Activated CD4-positive, alpha-beta T cell treated with anti-CD3 and anti-CD28 coated beads, Interleukin-2, Interleukin-6, amounts not matched to agents 100 ng/mL and 50 ng/mL, durations not matched to agents 16 hours and 8 hours (primary cell): ENCODE results near the gene SCGB1C1.

Experiments
- DNase-seq: peaks from one replicate; pipeline ENCODE4 v3.0.0-alpha.2; 2020

SCGB1C1 gene

DNA sequence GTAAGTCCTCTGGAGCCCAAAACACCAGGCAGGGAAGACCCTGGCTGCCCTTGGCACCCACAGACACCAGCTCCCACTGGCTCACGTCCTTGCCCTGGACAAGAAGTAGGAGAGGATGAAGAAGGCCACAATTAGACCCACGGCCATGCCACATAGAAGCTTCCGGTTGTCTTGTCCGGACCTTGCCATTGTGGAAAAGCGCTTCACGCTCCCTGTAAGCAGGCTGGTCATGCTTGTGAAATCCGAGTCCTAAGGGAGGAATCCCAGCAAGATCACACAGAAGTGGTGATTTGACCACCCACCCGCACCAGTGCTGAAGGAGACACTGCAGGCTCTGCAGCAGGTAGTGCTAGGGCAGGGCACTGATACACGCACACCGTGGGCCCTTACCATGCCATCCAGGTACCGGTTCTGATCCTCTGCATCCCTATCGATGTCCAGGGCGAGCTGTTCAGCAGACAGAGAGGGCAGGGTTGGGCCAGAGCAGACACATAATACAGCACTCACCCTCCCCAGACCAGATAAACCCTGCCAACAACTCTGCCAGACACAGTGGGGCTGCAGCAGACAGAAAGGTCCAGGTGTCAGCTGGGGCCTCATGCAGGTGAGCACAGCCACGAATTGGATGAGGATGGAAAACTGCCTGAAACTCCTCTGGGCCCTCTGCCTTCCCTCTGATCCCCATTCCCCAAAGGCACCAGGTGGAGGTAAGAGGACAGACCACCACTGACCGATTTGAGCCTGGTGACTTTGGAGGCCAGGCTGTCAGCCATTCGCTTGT lies 12.5 kb downstream of the SCGB1C1 start:
- DNase-seq, result no peak

DNA sequence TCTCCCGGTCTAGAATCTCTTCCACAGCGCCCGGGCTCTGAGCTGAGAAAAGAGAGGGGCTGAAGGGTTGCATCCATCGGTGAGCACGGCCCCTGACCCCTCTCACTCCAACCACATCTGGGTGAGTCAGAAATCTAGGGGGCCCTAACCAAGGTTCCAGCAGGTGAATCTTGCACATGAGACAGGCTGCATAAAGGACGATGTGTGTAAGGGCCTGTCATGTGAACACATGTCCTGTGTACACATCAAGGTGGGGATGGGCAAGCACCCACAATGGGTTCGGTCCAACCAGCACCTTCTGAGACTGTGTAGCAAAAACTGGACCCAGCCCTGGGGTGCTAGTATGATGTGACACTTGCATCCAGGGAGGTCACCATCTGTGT lies 13.1 kb downstream of the SCGB1C1 start:
- DNase-seq, result no peak

- peak; percentile 37 for DNase-seq
These were observed 13.8 kb downstream of the SCGB1C1 start for GRCh38 chr11:206526-207207.

- peak; percentile 99 for DNase-seq
These were observed 14.5 kb downstream of the SCGB1C1 start, which contains the start of the genes BET1L and RIC8A for GRCh38 chr11:207208-207862. TSS of gene BET1L (minus strand) at chr11:207399. CDS start at chr11:207321, 78 bp downstream. TSS of gene RIC8A (plus strand) at chr11:207708. CDS start at chr11:208855, 1,147 bp downstream.

- no peak for DNase-seq
These were observed 14.9 kb downstream of the SCGB1C1 start for GRCh38 chr11:207863-208180.

GRCh38 chr11:208181-208916 lies 15.5 kb downstream of the SCGB1C1 start:
- DNase-seq, result peak; percentile 88

- no peak for DNase-seq
These were observed 16.0 kb downstream of the SCGB1C1 start for GRCh38 chr11:208917-209260.

GRCh38 chr11:209275-210121 lies 16.6 kb downstream of the SCGB1C1 start:
- DNase-seq, result no peak

DNA sequence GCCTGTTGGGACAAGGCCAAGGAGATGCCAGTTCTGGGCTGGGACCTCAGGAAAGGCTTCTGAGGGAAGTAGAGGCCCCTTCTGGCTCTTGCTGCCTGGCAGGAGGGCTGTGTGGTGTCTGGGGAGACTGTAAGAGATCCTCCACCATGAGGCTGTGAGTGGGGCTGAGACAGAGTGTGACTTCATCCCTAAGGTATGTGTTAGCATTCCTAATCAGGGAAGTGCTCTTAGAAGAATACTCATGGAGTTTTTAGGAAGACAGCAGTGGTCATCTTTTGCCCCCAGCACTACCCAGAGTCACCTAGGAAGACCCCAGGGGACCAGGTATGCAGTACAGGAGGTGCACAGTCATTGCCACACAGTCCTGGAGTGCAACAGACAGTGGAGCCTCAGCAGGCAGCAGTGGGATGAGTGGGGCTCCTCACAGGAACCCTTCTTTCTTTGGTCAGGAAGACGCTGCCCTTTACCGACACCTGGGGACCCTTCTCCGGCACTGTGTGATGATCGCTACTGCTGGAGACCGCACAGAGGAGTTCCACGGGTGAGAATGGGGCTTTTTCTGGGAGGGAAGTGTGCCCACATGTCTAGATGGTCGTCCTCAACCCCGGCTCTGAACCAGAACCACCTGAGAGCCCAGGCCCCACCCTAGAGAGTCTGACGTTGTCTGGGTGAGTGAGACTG lies 17.4 kb downstream of the SCGB1C1 start:
- DNase-seq, result no peak

GRCh38 chr11:210803-211180 lies 17.9 kb downstream of the SCGB1C1 start:
- DNase-seq, result no peak

- DNase-seq, result no peak
These were observed 18.4 kb downstream of the SCGB1C1 start for GRCh38 chr11:211295-211694.

DNA sequence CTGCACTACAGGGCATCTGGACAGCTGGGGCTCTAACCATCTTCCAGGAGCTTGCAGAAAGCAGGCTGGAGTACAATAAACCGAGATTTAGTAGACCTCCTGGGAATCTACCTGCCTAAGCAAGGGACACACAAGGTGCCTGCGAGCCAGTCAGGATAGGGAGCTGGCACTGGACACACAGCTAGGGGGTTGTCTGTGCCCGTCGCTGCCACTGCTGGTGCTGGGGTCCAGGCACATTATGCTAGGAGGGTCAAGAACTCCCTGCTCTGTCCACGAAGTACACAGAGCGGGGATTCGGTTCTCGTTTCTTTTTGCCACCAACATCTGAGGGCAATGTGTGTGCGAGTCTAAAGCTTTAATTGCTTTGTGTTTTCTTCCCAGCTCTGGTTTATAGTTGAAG lies 18.9 kb downstream of the SCGB1C1 start:
- DNase-seq, result no peak

- DNase-seq, result no peak
These were observed 19.5 kb downstream of the SCGB1C1 start for GRCh38 chr11:212150-213100.

DNA sequence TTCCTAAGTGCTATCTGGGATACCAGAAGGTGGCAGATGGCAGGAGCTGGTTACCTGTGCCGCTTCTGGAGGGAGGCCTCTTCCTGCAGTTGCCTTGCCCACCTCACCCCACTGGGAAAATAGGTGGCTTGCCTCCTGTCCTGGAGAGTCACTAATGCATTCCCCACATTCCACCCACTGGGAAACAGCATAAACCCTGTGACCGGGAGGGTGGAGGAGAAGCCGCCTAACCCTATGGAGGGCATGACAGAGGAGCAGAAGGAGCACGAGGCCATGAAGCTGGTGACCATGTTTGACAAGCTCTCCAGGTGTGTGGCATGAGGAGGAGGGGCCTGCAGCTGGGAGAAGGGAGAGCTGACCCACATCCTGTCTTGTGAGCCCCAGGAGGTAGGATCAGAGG lies 20.2 kb downstream of the SCGB1C1 start:
- no peak for DNase-seq

GRCh38 chr11:214083-214482 lies 21.2 kb downstream of the SCGB1C1 start:
- no peak for DNase-seq

DNA sequence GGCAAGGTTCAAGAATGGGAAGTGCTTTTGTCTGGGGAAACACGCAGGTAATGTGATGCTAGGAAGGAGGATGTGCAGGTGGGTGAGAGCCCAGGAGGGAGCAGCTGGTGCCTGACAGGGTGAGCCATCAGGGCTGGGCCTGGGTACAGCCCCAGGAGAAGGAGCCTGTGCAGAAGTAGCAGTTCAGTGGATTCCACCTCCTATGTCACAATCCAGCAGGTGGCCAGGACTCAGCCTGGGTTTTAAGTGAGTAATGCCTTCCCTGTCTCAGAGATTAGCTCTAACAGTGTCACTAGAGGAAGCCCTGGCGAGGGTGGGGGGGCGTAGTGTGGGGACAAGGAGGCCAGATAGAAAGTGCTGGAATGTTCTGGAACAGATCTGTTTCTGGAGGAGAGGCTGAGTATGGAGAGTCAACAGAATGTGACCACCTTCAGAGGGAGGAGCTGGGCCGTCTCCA lies 22.7 kb downstream of the SCGB1C1 start:
- DNase-seq, result no peak

- DNase-seq, result no peak
These were observed 23.4 kb downstream of the SCGB1C1 start for GRCh38 chr11:216081-216974.

DNA sequence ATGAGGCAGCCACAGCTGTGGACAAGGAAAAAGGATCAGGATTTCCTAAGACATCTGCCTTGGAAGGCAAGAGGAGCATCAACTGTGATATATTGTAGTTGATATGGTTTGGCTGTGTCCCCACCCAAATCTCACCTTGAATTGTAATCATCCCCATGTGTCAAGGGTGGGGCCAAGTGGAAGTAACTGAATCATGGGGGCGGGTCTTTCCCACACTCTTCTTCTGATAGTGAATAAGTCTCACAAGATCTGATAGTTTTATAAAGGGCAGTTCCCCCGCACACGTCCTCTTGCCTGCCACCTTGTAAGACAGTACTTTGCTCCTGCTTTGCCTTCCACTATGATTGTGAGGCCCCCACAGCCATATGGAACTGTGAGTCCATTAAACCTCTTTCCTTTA lies 24.8 kb downstream of the SCGB1C1 start:
- no peak for DNase-seq

DNA sequence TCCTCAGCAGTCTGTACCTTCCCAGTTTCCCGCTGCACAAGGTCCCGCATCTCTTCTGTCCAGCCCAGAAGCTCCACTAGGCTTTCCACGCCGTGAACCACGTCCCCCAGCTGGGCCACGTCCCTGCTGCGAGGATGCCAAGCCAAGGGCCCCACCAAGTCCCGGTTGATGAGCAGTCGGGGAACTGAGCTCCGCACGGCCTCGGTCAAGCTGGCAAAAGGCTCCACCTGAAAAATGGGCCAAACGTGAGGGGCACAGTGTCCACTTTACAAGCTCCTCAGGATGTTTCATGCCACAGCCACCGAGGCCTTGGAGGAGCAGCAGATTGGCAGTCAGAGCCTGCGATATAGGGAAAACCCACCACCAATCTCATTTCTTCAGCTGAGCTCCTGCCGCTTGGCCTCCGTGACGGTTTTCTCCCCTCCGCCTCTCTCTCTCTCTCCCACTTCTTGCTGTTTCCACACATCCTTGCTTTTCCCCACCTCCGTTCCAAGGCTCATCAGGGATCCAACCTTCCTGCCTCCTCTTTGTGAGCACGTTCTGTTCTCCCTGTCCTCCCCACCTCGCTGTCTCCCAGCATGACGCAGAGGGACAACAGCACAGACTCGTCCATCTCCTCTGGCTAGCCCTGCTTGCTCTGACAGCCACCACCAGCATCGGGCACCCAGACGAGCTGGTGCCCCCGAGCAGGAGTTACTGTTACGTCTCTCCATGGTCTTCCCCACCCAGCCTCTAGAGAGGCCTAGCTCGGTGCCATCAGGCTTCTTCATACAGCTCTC lies 26.1 kb downstream of the SCGB1C1 start:
- no peak for DNase-seq
